Activated T-helper 2 cell treated with anti-CD3 and anti-CD28 coated beads, Interferon-gamma antibody, Interleukin-2, Interleukin-4, amounts not matched to agents 10 μg/mL and 5 μg/mL and 100 μg/mL, durations not matched to agents 14 hours and 24 hours and 36 hours (primary cell): Measurements from ENCODE around the gene NCKAP5. TPM values are rescaled to one million over a fixed set of nuclear protein-coding genes. Genes with fewer than 3 reads are reported as not detected.

ENCODE experiments used
- DNase-seq: peaks from one replicate; pipeline ENCODE4 v3.0.0; 2021; ENCODE audit warnings: low spot score
- H3K27ac Mint-ChIP-seq: one replicate; pipeline ENCODE4 v1.8.0; 2021; ENCODE audit warnings: mixed read lengths
- H3K27me3 Mint-ChIP-seq: one replicate; pipeline ENCODE4 v1.8.0; 2021; ENCODE audit warnings: low read depth, mixed read lengths
- H3K36me3 Mint-ChIP-seq: one replicate; pipeline ENCODE4 v1.8.0; 2021; ENCODE audit warnings: low read depth, mixed read lengths
- H3K4me1 Mint-ChIP-seq: one replicate; pipeline ENCODE4 v1.8.0; 2021; ENCODE audit warnings: low read depth, mixed read lengths
- H3K4me3 Mint-ChIP-seq: one replicate; pipeline ENCODE4 v1.8.0; 2021; ENCODE audit warnings: low read depth, mild to moderate bottlenecking, moderate library complexity, mixed read lengths
- H3K9me3 Mint-ChIP-seq: one replicate; pipeline ENCODE4 v1.8.0; 2021; ENCODE audit warnings: mixed read lengths
- intact Hi-C: fragments of 100-400 bp; cut with micrococcal nuclease; formaldehyde crosslinking; loops from one replicate; pipeline ENCODE4 v1.15.1; 2023
- total RNA-seq: library from RNA; stranded (reverse); gene quantifications from 2 replicates; pipeline ENCODE4 v1.2.3, GENCODE V29; 2022

The NCKAP5 gene
- total RNA-seq, 1 donor from 2014 or later: not detected

DNA sequence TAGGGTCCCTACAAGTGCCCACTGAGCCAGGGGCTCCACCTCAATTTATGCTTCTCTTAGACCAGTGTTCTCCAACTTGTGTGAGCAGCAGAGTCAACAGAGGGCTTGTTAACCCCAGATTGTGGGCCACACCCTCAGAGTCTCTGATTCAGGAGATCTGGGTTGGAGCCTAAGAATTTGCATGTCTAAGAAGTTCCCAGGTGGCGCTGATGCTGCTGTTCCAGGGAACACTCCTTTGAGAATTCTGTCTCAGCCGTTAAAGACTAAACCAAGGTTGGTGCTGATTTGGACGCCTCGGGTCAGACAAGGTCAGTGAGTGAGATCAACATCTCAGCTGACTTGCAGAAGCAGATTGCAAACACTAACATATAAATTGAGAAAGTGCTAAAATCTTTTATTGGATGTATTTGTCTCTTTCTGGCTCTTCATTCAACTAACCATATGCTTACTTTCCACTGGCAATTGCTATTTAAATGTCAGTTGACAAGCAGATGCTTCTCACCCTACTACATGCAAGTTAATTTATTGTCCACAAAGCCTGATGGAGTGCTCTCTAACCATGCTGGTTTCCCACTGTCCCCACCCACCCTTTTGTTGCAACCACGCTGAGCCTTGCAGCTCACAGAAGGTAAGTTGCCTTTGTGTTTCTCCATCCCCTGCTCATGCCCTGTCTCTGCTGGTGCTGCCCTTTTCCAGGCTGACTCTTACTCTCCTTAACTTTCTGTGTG lies 929.8 kb downstream of the NCKAP5 start:
- Mint-ChIP-seq H3K4me3 (no peak overlapping the region), H3K27me3 (no peaks in the 10 kb centered on the region), H3K36me3 (no peaks in the 10 kb centered on the region), H3K27ac (no peak overlapping the region), H3K4me1 (no peaks in the 10 kb centered on the region), H3K9me3 (no peaks in the 10 kb centered on the region)
- no peak for DNase-seq
- intact Hi-C loops: no loop called here

DNA sequence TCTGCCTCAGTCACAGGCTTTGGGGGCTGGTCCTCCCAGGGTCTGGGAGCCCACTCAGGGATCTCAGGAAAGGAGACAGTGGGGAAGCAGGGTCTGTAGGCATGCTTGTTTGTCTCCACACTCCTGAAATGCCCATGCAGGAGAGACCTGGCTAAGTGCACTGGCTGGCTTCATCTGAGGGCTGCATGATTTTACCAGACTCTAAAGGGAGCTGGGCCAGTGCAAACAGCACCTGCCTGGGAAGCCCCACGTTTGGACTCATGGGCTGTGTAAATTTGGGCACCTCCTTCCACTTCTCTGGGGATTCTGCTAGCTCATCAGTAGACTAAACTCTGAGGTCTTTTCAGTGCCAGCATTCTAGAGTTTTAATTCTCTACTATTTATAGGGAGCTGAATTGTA lies 931.9 kb downstream of the NCKAP5 start:
- intact Hi-C loops: no loop called here
- Mint-ChIP-seq H3K27ac (no peak overlapping the region), H3K4me3 (no peak overlapping the region), H3K27me3 (no peaks in the 10 kb centered on the region), H3K36me3 (no peaks in the 10 kb centered on the region), H3K4me1 (no peaks in the 10 kb centered on the region), H3K9me3 (no peaks in the 10 kb centered on the region)
- DNase-seq: no peak

DNA sequence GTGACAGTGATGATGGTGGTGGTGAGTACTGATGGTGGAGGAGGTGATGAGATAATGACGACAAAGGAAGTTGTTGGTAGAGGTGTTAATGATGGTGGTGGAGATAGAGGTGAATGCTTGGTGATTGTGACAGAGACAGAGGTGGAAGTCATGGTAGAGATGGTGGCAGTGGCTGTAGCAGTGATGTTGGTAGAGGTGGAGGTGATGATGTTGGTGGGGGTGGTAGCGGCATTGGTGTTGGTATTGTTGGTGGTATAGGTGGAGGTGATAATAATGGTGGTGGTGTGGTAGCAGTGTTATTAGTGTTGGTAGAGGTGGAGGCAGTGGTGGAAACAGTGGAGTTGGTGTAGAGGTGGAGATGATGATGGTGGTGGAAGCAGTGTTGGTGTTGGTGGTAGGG lies 934.6 kb downstream of the NCKAP5 start:
- no peaks in the 10 kb centered on the region for H3K4me1 Mint-ChIP-seq
- H3K9me3 Mint-ChIP-seq: no peaks in the 10 kb centered on the region
- DNase-seq: no peak
- H3K27ac Mint-ChIP-seq: no peak overlapping the region
- H3K36me3 Mint-ChIP-seq: no peaks in the 10 kb centered on the region
- intact Hi-C loops: no loop called here
- no peaks in the 10 kb centered on the region for H3K27me3 Mint-ChIP-seq
- no peak overlapping the region for H3K4me3 Mint-ChIP-seq

- H3K4me3 Mint-ChIP-seq: no peak overlapping the region
- H3K36me3 Mint-ChIP-seq: no peaks in the 10 kb centered on the region
- DNase-seq: no peak
- H3K27me3 Mint-ChIP-seq: no peaks in the 10 kb centered on the region
- no peaks in the 10 kb centered on the region for H3K9me3 Mint-ChIP-seq
- intact Hi-C loops: no loop called here
- H3K27ac Mint-ChIP-seq: no peak overlapping the region
- no peaks in the 10 kb centered on the region for H3K4me1 Mint-ChIP-seq
Observed at GRCh38 chr2:132632000-132632649, 936.1 kb downstream of the NCKAP5 start.

GRCh38 chr2:132627536-132627935 lies 940.7 kb downstream of the NCKAP5 start:
- DNase-seq: no peak
- intact Hi-C loops: no loop called here
- Mint-ChIP-seq H3K36me3 (no peaks in the 10 kb centered on the region), H3K27ac (no peak overlapping the region), H3K9me3 (no peaks in the 10 kb centered on the region), H3K4me1 (no peaks in the 10 kb centered on the region), H3K4me3 (no peak overlapping the region), H3K27me3 (no peaks in the 10 kb centered on the region)

GRCh38 chr2:132623096-132623839 lies 945.0 kb downstream of the NCKAP5 start:
- H3K4me1 Mint-ChIP-seq: no peaks in the 10 kb centered on the region
- no peak for DNase-seq
- H3K4me3 Mint-ChIP-seq: no peak overlapping the region
- no peaks in the 10 kb centered on the region for H3K27me3 Mint-ChIP-seq
- H3K9me3 Mint-ChIP-seq: no peaks in the 10 kb centered on the region
- no peak overlapping the region for H3K27ac Mint-ChIP-seq
- no peaks in the 10 kb centered on the region for H3K36me3 Mint-ChIP-seq
- intact Hi-C loops: no loop called here
